Left kidney (tissue), 8 donors: Measurements from ENCODE around the gene ASXL2. TPM values are rescaled to one million over a fixed set of nuclear protein-coding genes. Genes with fewer than 3 reads are reported as not detected.
A peak's percentile ranks its signal among the peaks of the same experiment; 100 is the strongest.
"Not testable (repeated sequence)": the region's sequence is repeated elsewhere in the genome, so short reads cannot be mapped to it uniquely, and the experiment has no call there.

ENCODE experiments used
- DNase-seq: peaks from one replicate; pipeline ENCODE4 v3.0.0-alpha.2; 2013
- long read RNA-seq, 8 donors: transcript quantifications; one replicate each; lab custom pipeline, GENCODE V29; 2026
- polyA plus RNA-seq: library from polyadenylated mRNA; unstranded; fragments of 120-200 nt; gene quantifications from one replicate; pipeline ENCODE4 v1.2.1, GENCODE V29; 2013; ENCODE audit not compliant: insufficient read length

The ASXL2 gene
- 23.2 TPM for polyA plus RNA-seq
- long read RNA-seq, donor 1, partial matches to known transcripts = 5 of 5 reads
- long read RNA-seq, donor 1, other reads (novel, unspliced or antisense) = 0 of 5 reads
- long read RNA-seq, donor 2 = 0 reads
- long read RNA-seq, donor 3 = 0 reads
- long read RNA-seq, donor 4 = 0 reads
- long read RNA-seq, donor 5 = 0 reads
- long read RNA-seq, donor 6, partial matches to known transcripts = 6 of 6 reads
- long read RNA-seq, donor 6, other reads (novel, unspliced or antisense) = 0 of 6 reads
- long read RNA-seq, donor 7 = 0 reads
- long read RNA-seq, donor 8 = 0 reads

DNA sequence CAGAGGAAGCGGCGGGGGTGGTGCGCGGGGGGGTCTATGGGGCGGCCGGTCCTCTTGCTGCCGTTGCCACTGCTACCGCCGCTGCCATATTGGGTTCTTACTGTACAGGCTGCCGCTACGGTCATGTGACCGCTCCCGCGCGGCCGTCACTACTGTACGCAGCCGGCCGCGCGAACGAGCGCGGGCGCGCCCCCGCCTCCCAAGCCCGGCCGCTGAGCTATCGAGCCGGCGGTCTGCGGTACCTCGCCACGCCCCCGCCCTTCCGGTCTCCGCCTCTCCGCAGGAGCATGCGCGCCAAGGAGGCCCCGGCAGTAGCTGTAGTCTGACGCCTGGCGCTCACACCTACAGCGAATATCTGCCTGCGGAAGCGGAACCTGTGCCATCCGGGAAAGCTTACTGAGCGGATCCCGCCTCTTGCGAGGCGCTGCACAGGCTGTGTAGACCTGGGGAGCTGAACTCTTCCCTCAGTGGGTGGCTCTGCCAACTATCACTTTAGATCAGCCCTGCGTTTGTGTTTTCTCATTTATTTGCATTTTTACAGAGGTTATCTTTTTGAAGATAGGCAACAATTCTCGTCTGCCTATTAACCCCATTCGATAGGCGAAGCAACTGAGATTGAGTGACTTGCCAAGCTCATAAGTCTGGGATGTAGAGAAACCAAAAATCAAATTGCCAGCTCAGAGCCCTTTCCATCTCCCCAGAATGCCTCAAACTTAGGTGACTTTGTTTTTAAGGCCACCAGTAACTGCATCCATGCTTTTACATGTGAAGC is at the start of gene ASXL2:
TSS of gene ASXL2 (minus strand) at position 127 of the 772 bp plus-strand sequence. CDS start 265 bp downstream, outside the sequence.
- DNase-seq = peak; percentile 96

DNA sequence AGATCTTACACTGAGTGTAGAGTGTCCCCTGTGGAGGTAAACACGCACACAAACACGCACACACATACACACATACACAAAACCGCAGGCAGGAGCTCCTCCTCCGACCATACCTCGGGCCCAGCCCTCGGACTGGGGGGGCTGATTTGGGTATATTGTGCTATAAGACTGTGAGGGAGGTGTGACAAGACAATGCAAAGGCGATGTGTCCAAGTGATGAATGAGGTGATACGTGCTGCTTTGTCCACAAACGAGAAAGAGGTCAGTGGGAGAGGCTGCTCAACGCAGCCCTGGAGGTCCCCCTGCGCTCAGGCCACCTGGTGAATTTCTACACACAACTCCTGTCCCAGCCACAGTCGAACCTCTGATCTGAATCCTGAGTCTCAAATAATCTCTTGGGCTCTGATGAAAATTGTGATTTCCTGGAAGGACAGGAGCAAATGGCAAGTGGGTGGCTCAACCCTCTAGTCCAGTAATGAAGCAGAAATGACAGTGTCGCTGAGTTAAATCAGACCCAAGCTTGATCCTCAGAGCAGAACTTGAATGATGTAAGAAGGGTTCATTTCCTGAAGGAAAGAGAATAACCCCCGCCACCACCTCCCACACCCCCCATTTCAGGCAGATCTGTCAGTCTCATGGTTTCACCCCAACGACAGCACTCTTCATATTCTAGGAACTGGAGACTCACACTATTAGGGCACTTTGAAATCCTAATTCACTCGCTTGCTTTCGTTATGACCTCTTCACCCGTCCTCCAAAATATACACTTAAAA is 48.9 kb upstream of the ASXL2 start:
- no peak for DNase-seq

DNA sequence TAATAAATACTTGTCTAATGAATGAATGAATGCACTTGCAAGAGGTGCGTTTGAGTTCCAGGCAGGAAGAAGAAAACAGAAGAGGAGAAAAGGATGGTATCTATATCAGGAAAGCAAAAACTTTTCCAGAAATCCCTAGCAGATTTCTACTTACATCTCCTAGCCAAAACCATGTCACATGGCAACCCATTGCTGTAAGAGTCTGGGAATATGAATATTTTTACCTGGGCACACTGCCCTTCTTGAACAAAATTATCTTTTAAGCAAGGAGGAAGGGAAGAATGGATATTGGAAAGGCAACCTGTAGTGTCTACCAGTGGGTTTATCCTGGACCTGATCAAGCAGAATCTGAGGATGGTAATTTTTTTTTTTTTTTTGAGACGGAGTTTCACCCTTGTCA is 44.2 kb upstream of the ASXL2 start:
- no peak for DNase-seq

DNA sequence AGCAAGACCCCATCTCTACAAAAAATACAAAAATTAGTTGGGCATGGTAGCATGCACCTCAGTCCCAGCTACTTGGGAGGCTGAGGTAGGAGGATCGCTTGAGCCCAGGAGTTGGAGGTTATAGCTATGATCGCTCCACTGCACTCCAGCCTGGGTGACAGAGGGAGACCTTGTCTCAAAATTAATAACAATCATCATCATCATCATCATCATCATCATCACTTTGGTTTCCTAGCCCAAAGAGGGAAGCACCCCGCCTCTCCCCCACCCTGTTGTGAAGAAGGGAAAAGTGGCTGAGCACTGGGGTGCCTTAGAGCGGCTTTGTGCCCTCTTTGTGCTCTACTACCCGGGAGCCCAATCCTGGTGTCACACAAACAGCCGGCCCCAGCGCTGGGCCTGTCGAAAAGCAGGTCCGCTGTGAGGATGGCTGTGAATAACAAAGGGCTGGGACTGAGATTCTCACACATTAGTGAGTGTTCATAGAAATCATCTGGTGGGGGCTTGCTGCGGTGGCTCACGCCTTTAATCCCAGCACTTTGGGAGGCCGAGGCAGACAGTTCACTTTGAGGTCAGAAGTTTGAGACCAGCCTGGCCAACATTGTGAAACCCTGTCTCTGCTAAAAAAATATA is 42.6 kb upstream of the ASXL2 start:
- DNase-seq = no peak

DNA sequence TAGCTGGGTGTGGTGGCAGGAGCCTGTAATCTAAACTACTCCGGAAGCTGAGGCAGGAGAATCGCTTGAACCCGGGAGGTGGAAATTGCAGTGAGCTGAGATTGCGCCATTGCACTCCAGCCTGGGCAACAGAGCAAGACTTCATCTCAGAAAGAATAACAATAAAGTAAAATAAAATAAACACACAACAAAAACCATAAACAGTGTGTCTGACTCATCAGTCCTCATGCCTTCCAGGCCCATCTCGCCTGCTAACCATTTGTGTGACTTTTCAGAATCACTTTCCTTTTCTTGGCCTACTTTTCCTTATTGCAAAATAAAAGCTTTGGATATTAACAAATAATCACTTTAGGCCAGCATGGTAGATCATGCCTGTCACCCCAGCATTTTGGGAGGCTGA is 42.0 kb upstream of the ASXL2 start:
- DNase-seq = no peak

DNA sequence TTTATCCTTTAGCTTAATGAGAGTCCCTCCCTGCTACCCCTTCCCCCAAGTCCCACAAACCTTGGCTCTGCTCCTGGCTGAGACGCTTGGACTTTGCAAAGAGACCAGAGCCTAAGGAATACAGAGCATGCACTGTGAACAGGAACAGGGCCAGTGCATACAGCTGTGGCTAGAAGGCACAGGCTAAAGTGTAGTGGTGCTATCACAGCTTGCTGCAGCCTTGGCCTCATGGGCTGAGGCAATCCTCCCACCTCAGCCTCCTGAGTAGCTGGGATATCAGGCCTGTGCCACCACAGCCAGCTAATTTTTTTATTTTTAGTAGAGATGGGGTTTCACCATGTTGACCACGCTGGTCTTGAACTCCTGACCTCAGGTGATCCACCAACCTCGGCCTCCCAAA is 39.5 kb upstream of the ASXL2 start:
- no peak for DNase-seq

DNA sequence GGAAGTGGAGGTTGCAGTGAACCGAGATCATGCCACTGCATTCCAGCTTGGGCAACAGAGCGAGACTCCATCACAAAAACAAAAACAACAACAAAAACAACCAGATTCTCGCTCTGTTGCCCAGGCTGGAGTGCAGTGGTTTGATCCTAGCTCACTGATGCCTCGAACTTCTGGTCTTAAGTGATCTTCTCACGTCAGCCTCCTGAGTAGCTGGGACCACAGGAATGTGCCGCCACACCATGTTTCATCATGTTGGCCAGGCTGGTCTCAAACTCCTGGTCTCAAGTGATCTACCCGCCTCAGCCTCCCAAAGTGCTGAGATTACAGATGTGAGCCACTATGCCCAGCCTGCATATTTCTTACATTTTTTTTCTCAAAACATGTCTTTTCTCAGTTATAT is 39.1 kb upstream of the ASXL2 start:
- DNase-seq = not testable (repeated sequence)

DNA sequence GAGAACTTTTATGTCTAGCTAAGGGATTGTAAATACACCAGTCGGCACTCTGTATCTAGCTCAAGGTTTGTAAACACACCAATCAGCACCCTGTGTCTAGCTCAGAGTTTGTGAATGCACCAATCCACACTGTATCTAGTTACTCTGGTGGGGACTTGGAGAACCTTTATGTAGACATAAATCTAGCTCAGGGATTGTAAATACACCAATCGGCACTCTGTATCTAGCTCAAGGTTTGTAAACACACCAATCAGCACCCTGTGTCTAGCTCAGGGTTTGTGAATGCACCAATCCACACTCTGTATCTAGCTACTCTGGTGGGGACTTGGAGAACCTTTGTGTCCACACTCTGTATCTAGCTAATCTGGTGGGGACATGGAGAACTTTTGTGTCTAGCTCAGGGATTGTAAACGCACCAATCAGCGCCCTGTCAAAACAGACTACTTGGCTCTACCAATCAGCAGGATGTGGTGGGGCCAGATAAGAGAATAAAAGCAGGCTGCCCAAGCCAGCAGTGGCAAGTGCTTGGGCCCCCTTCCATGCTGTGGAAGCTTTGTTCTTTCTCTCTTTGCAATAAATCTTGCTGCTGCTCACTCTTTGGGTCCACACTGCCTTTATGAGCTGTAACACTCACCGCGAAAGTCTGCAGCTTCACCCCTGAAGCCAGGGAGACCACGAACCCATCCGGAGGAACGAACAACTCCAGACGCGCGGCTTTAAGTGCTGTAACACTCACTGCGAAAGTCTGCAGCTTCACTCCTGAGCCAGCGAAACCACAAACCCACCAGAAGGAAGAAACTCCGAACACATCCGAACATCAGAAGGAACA is 37.9 kb upstream of the ASXL2 start:
- not testable (repeated sequence) for DNase-seq

DNA sequence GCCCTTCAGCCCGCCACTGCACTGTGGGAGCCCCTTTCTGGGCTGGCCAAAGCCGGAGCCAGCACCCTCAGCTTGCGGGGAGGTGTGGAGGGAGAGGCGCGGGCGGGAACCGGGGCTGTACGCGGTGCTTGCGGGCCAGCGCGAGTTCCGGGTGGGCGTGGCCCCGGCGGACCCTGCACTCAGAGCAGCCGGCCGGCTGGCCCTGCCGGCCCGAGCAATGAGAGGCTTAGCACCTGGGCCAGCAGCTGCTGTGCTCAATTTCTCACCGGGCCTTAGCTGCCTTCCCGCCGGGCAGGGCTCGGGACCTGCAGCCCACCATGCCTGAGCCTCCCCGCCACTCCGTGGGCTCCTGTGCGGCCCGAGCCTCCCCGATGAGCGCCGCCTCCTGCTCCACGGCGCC is 37.1 kb upstream of the ASXL2 start:
- not testable (repeated sequence) for DNase-seq

DNA sequence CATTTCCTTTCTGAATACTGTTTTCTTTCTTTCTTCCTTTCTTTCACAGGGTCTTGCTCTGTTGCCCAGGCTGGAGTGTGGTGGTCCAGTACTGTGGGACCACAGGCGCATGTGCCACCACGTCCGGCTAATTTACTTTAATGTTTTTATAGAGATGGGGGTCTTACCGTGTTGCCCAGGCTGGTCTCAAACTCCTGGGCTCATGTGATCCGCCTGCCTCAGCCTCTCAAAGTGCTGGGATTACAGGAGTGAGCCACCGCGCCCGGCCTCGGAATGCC is 35.3 kb upstream of the ASXL2 start:
- not testable (repeated sequence) for DNase-seq

DNA sequence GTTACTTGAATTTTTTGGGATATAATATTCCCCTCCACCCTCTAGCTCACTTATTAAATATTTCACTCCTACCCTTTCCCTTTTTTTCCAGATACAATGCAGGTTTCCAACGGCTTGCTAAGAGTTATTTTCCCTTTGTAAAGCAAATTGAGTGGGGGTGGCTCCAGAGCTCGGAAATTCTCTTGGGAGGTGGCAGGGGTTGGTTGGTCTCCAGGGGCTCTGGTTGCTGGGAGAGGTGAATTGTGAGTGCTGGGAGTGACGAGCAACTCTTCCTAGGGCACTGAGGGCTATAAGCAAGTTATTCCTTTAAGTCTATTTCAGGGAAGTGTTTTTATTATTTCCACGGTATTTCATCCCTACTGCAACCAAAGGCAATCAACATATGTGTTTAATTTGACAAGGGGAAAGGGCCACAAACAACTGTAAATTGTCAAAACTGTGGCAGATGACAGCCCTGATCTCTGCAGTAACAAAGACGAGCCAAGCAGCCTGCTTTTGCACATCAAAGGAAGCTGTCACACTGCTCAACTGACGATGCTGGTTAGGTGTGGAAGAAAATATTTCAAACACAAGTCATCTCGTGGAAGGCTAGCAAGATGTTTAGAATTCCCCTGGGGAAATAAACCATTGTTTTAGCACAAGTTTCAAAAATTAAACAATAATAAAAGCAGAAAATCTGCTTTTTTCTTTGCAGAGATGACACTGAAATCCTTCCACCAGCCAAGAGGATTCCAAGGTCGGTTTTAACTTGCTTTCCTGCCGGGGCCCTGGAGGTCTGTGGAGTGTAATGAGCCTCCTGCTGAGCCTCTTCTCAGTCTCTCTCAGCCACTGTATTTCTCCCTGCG is 34.8 kb upstream of the ASXL2 start:
- DNase-seq = peak; percentile 4

DNA sequence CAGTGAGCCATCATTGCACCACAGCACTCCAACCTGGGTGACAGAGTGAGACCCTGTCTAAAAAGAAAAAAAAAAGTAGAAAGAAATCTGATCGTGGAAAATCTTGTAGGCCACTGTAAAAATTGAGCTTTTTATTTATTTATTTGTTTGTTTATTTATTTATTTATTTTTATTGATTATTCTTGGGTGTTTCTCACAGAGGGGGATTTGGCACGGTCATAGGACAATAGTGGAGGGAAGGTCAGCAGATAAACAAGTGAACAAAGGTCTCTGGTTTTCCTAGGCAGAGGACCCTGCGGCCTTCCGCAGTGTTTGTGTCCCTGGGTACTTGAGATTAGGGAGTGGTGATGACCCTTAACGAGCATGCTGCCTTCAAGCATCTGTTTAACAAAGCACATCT is 31.3 kb upstream of the ASXL2 start:
- not testable (repeated sequence) for DNase-seq

DNA sequence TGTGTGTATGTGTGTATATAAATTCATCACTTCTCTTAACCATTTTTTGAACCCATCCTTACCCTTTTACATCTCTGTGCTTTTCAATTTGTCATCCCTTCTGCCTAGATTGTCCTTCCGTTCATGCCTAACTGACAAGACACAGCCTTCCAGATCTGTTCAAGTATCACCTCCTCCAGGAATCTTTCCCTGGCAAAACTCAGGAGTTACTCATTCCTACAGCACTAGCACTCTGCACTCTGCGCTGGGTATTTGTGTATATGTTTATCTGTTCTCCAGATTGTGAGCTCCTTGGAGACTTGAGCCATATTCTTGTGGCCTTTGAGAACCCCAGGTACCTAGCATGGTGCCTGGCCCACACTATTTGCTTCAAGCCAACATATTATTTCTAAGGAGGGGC is 26.8 kb upstream of the ASXL2 start:
- no peak for DNase-seq

DNA sequence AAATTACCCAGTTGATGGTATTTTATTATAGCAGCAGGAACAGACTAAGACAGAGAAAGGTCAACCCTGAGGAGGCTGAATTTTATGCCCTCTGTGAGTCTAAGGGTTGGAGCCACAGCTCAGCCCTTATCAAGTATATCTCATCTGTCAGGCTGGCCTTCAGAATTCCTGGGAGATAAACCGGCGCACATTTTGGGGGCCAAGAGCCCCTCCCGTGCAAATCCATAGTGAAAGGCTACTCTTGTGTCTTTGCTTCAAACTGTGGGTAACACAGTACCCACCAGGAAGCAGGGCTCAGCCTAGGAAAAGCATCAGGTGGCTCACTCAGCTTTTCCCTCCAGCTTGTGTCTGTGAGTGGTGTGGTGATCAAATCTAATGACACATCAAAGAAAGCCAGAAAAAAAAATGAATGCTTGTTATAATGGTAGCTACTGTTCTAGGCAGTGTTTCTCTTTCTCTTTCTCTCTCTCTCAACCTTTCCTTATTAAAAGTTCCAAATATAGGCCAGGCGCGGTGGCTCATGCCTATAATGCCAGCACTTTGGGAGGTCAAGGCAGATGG is 25.0 kb upstream of the ASXL2 start:
- no peak for DNase-seq

DNA sequence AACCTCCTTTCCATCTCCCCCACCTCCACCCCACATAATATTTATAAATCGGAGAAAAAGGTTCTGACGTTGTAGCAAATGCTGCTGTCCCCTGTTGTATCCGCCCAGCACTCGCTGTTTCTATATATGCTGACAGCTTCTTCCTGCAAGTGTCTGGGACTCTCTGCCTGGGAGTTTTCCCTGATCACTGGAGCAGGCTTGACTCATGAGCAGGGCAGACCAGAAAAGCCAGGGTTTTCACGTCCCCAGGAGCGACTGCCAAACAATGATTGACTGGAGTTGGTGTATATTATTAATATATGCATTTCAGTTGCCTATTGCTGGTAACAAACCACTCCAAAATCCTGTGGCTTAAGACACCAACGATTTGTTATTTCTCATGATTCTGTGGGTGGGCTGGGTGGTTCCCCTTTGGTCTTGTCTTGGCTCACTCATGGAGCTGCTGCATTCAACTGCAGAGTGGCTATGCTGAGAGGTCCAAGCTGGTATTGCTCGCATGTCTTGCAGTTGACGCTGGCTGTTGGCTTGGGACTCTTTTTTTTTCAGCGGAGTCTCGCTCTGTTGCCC is 21.2 kb upstream of the ASXL2 start:
- no peak for DNase-seq

DNA sequence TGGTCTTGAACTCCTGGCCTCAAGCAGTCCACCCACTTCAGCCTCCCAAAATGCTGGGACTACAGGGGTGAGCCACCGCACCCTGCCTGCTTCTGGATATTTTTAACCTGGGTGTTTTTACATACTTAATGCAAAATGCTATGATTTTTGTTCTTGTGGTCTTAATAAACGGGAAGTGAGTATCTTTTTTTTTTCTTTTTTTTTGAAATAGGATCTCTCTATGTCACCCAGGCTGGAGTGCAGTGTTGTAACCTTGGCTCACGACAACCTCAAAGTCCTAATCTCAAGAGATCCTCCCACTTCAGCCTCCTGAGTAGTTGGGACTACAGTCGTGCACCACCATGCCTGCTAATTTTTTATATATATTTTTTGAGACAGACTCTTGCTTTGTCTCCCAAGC is 19.2 kb upstream of the ASXL2 start:
- DNase-seq = no peak

DNA sequence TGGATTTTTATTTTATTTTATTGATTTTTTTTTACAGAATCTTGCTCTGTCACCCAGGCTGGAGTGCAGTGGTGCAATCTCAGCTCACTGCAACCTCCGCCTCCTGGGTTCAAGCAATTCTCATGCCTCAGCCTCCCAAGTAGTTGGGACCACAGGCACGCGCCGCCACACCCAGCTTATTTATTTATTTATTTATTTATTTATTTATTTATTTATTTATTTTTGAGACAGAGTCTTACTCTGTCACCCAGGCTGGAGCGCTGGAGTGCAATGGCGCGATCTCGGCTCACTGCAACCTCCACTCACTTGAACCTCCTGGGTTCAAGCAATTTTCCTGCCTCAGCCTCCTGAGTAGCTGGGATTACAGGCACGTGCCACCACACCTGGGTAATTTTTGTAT is 18.0 kb upstream of the ASXL2 start:
- not testable (repeated sequence) for DNase-seq

DNA sequence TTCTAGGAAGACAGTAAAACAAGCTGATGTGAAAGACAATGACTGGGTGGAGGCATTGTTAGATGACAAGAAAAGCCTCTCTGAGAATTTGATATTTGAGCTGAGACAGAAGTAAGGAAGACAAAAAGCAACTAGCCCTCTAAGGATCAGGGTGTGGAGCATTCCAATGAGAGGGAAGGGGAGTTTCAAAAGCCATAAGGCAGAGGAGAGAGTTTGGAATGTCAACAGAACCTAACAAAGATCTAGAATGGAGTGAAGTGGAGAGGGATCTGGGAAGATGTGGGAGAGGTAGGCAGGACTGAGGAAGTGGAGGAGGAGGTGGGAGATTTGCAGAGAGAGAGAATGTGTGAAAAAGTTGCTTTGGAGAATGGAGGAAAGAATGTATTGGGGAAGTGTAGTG is 17.3 kb upstream of the ASXL2 start:
- DNase-seq = no peak

DNA sequence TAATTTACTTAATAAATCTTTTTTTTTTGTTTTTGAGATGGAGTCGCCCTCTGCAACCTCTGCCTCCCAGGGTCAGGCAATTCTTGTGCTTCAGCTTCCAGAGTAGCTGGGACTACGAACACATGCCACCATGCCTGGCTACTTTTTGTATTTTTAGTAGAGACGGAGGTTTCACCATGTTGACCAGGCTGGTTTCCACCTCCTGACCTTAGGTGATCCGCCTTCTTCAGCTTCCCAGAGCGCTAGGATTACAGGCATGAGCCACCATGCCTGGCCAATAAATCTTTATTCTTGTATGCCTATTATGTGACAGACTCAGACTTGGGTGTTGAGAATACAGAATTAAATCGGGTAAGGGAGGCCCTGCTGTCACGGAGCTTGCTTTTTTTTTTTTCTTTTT is 16.7 kb upstream of the ASXL2 start:
- DNase-seq = no peak
